HEK293 (cell line): ENCODE measurements around the gene CDH18.
A peak's percentile ranks its signal among the peaks of the same experiment; 100 is the strongest.

Experiments
- CTCF ChIA-PET: fragments of 350-600 bp; formaldehyde crosslinking; extraction: SDS; loops from one replicate; lab custom pipeline; 2021; ENCODE audit warnings: antibody characterized with exemption; lab: Yijun Ruan, JAX
- POLR2A ChIA-PET: fragments of 300-600 bp; formaldehyde crosslinking; extraction: SDS; loops from one replicate; lab custom pipeline; 2020; ENCODE audit warnings: antibody characterized with exemption, inconsistent platforms; lab: Yijun Ruan, JAX
- H3K27ac ChIP-seq: fragments of 200-500 bp; sonication (Bioruptor generic); 2 replicates; pipeline ENCODE4 v1.5.1; 2014; ENCODE audit warnings: low read depth, low read length, control low read depth, inconsistent platforms; ENCODE audit errors: extremely low read depth
- H3K36me3 ChIP-seq, 2 experiments: fragments of 200-500 bp in 1 of 2; sonication (Bioruptor generic) in 1 of 2; 1 replicate in 1 of 2; 2 replicates in 1 of 2; pipeline ENCODE4 v1.5.1; 2014 to 2017; ENCODE audit warnings: inconsistent platforms in 2 of 2, low read length in 2 of 2; ENCODE audit not compliant: control insufficient read depth in 2 of 2, insufficient read depth in 1 of 2
- H3K4me1 ChIP-seq: fragments of 200-500 bp; sonication (Bioruptor generic); 2 replicates; pipeline ENCODE4 v1.5.1; 2014; ENCODE audit warnings: mild to moderate bottlenecking, low read length, inconsistent platforms; ENCODE audit not compliant: control insufficient read depth, insufficient read depth
- H3K4me3 ChIP-seq: 2 replicates; pipeline ENCODE4 v1.5.1; 2011; ENCODE audit warnings: low read depth, mild to moderate bottlenecking, control low read depth, low read length, moderate library complexity
- H3K9me3 ChIP-seq: fragments of 200-500 bp; sonication (Bioruptor generic); 2 replicates; pipeline ENCODE4 v1.5.1; 2014; ENCODE audit warnings: low read depth, low read length, inconsistent platforms; ENCODE audit not compliant: control insufficient read depth, insufficient read depth
- FEZF1 ChIP-seq: fragments of 450-650 bp; formaldehyde crosslinking; IDR thresholded peaks from 2 replicates; pipeline ENCODE4 v1.5.1; 2016; ENCODE audit warnings: missing biosample characterization, missing genetic modification characterization
- ZFP3 ChIP-seq: fragments of 450-650 bp; formaldehyde crosslinking; IDR thresholded peaks from 2 replicates; pipeline ENCODE4 v1.5.1; 2016; ENCODE audit warnings: low read depth, missing biosample characterization, missing genetic modification characterization
- ZFP41 ChIP-seq: fragments of 450-650 bp; formaldehyde crosslinking; IDR thresholded peaks from 2 replicates; pipeline ENCODE4 v1.5.1; 2016; ENCODE audit warnings: missing biosample characterization, missing genetic modification characterization, borderline replicate concordance
- ZNF10 ChIP-seq: fragments of 450-650 bp; formaldehyde crosslinking; IDR thresholded peaks from 2 replicates; pipeline ENCODE4 v1.5.1; 2017; ENCODE audit warnings: missing biosample characterization, missing genetic modification characterization
- ZNF114 ChIP-seq: fragments of 450-650 bp; formaldehyde crosslinking; IDR thresholded peaks from 2 replicates; pipeline ENCODE4 v1.5.0; 2017; ENCODE audit warnings: missing biosample characterization, missing genetic modification characterization
- ZNF16 ChIP-seq: fragments of 450-650 bp; formaldehyde crosslinking; IDR thresholded peaks from 2 replicates; pipeline ENCODE4 v1.5.1; 2016; ENCODE audit warnings: low read depth, missing biosample characterization, missing genetic modification characterization
- ZNF274 ChIP-seq, 2 experiments: fragments of 200-500 bp in 1 of 2; fragments of 450-650 bp in 1 of 2; sonication (Bioruptor generic) in 1 of 2; formaldehyde crosslinking in 1 of 2; IDR thresholded peaks; 2 replicates each; pipeline versions ENCODE4 v1.5.1 to v1.6.1; 2014 to 2016; ENCODE audit warnings: borderline replicate concordance in 1 of 2, inconsistent platforms in 1 of 2, low read length in 1 of 2, missing biosample characterization in 1 of 2, missing genetic modification characterization in 1 of 2
- ZNF335 ChIP-seq: fragments of 450-650 bp; formaldehyde crosslinking; conservative IDR thresholded peaks from 2 replicates; pipeline ENCODE4 v1.5.1; 2016; ENCODE audit warnings: missing biosample characterization, missing genetic modification characterization
- ZNF549 ChIP-seq: fragments of 450-650 bp; IDR thresholded peaks from 2 replicates; pipeline ENCODE4 v1.5.1; 2018; ENCODE audit warnings: missing biosample characterization, missing genetic modification characterization, mild to moderate bottlenecking, inconsistent platforms, moderate library complexity
- ZNF558 ChIP-seq: fragments of 450-650 bp; formaldehyde crosslinking; IDR thresholded peaks from 2 replicates; pipeline ENCODE4 v1.5.1; 2016; ENCODE audit warnings: missing biosample characterization, missing genetic modification characterization
- ZNF560 ChIP-seq: fragments of 450-650 bp; formaldehyde crosslinking; IDR thresholded peaks from 2 replicates; pipeline ENCODE4 v1.5.1; 2017; ENCODE audit warnings: missing biosample characterization, missing genetic modification characterization, borderline replicate concordance
- ZNF600 ChIP-seq: fragments of 450-650 bp; formaldehyde crosslinking; IDR thresholded peaks from 2 replicates; pipeline ENCODE4 v1.5.1; 2016; ENCODE audit warnings: missing biosample characterization, missing genetic modification characterization
- ZNF654 ChIP-seq: fragments of 450-650 bp; formaldehyde crosslinking; IDR thresholded peaks from 2 replicates; pipeline ENCODE4 v1.5.1; 2016; ENCODE audit warnings: low read depth, missing biosample characterization, missing genetic modification characterization
- TF ChIP-seq, protein P1 (sequence below): fragments of 450-650 bp; formaldehyde crosslinking; IDR thresholded peaks from 2 replicates; pipeline ENCODE4 v1.5.1; 2017; ENCODE audit warnings: missing biosample characterization, mild to moderate bottlenecking, missing genetic modification characterization, moderate library complexity
- TF ChIP-seq, protein P2 (sequence below): fragments of 450-650 bp; formaldehyde crosslinking; IDR thresholded peaks from 2 replicates; pipeline ENCODE4 v1.5.1; 2016; ENCODE audit warnings: missing biosample characterization, missing genetic modification characterization
- TF ChIP-seq, protein P3 (sequence below): fragments of 450-650 bp; formaldehyde crosslinking; IDR thresholded peaks from 2 replicates; pipeline ENCODE4 v1.5.1; 2016; ENCODE audit warnings: missing biosample characterization, missing genetic modification characterization
- TF ChIP-seq, protein P4 (sequence below): fragments of 450-650 bp; formaldehyde crosslinking; IDR thresholded peaks from 2 replicates; pipeline ENCODE4 v1.5.1; 2016; ENCODE audit warnings: missing biosample characterization, missing genetic modification characterization

Gene CDH18

DNA sequence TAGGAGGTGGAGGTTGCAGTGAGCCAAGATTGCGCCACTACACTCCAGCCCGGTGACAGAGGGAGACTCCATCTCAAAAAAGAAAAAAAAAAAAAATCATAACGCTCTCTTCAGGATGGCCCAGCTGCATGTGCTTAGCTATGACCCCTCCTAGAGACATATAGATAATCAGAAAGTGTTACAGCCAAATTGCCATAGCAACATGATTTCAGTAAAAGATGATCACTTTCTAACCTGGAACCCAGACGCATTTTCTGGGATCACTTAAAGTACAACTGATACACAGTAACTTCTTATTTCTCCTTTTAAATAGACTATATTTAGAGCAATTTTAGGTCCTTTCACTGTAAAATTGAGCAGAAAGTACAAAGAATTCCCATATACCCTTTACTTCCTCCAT, 372.9 kb downstream of the CDH18 start:
- Histone ChIP-seq H3K4me3 (no peak overlapping the region), H3K4me1 (no peaks in the 10 kb centered on the region), H3K27ac (no peak overlapping the region), H3K36me3 (no peaks in the 10 kb centered on the region), H3K9me3 (no peaks in the 10 kb centered on the region)
- ChIA-PET POLR2A (no interaction called here), CTCF (no interaction called here)
- TF ChIP-seq, protein P1, sequence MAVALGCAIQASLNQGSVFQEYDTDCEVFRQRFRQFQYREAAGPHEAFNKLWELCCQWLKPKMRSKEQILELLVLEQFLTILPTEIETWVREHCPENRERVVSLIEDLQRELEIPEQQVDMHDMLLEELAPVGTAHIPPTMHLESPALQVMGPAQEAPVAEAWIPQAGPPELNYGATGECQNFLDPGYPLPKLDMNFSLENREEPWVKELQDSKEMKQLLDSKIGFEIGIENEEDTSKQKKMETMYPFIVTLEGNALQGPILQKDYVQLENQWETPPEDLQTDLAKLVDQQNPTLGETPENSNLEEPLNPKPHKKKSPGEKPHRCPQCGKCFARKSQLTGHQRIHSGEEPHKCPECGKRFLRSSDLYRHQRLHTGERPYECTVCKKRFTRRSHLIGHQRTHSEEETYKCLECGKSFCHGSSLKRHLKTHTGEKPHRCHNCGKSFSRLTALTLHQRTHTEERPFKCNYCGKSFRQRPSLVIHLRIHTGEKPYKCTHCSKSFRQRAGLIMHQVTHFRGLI (tag by site-specific recombination), result no peak
- TF ChIP-seq ZNF10 (tag by site-specific recombination) (no peak), ZNF560 (no peak), ZNF335 (tag by site-specific recombination) (no peak), ZNF600 (no peak), ZNF16 (tag by site-specific recombination) (no peak), ZFP41 (tag by site-specific recombination) (no peak), ZNF549 (tag by site-specific recombination) (no peak), ZFP3 (no peak), ZNF558 (tag by site-specific recombination) (no peak), ZNF114 (tag by site-specific recombination) (no peak), FEZF1 (tag by site-specific recombination) (no peak)
- TF ChIP-seq, protein P2, sequence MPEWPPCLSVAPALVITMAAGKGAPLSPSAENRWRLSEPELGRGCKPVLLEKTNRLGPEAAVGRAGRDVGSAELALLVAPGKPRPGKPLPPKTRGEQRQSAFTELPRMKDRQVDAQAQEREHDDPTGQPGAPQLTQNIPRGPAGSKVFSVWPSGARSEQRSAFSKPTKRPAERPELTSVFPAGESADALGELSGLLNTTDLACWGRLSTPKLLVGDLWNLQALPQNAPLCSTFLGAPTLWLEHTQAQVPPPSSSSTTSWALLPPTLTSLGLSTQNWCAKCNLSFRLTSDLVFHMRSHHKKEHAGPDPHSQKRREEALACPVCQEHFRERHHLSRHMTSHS, result no peak
- TF ChIP-seq, protein P3, sequence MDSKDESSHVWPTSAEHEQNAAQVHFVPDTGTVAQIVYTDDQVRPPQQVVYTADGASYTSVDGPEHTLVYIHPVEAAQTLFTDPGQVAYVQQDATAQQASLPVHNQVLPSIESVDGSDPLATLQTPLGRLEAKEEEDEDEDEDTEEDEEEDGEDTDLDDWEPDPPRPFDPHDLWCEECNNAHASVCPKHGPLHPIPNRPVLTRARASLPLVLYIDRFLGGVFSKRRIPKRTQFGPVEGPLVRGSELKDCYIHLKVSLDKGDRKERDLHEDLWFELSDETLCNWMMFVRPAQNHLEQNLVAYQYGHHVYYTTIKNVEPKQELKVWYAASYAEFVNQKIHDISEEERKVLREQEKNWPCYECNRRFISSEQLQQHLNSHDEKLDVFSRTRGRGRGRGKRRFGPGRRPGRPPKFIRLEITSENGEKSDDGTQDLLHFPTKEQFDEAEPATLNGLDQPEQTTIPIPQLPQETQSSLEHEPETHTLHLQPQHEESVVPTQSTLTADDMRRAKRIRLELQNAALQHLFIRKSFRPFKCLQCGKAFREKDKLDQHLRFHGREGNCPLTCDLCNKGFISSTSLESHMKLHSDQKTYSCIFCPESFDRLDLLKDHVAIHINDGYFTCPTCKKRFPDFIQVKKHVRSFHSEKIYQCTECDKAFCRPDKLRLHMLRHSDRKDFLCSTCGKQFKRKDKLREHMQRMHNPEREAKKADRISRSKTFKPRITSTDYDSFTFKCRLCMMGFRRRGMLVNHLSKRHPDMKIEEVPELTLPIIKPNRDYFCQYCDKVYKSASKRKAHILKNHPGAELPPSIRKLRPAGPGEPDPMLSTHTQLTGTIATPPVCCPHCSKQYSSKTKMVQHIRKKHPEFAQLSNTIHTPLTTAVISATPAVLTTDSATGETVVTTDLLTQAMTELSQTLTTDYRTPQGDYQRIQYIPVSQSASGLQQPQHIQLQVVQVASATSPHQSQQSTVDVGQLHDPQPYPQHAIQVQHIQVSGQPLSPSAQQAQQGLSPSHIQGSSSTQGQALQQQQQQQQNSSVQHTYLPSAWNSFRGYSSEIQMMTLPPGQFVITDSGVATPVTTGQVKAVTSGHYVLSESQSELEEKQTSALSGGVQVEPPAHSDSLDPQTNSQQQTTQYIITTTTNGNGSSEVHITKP (tag by site-specific recombination), result no peak
- TF ChIP-seq, protein P4, sequence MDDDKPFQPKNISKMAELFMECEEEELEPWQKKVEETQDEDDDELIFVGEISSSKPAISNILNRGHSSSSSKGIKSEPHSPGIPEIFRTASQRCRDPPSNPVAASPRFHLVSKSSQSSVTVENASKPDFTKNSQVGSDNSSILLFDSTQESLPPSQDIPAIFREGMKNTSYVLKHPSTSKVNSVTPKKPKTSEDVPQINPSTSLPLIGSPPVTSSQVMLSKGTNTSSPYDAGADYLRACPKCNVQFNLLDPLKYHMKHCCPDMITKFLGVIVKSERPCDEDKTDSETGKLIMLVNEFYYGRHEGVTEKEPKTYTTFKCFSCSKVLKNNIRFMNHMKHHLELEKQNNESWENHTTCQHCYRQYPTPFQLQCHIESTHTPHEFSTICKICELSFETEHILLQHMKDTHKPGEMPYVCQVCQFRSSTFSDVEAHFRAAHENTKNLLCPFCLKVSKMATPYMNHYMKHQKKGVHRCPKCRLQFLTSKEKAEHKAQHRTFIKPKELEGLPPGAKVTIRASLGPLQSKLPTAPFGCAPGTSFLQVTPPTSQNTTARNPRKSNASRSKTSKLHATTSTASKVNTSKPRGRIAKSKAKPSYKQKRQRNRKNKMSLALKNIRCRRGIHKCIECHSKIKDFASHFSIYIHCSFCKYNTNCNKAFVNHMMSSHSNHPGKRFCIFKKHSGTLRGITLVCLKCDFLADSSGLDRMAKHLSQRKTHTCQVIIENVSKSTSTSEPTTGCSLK (tag by site-specific recombination), result no peak

DNA sequence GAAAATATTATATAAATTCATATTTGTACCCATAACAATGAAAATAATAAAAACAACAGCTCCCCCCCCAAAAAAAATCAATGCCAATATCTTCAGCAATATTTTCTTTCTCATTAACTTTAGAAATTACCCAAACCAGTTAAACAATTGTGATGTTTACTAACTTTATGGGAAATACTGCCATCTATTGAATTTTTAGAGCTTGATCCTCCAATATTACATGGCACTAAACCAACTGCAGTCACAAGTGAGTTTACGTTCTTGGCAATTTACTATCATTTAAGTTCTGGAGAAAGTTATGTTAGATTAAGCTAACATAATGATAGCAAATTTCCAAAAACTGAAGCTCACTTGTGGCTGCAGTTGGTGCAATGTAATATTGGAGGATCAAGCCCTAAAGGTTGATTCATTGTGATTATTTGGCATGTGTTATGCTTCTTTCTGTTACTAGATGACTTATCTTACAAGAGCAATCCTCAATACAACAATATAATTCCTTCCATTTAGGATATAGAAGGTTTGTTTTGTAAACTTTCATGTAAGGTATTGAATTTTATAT, 379.5 kb downstream of the CDH18 start:
- Histone ChIP-seq H3K4me1 (no peaks in the 10 kb centered on the region), H3K9me3 (no peaks in the 10 kb centered on the region), H3K36me3 (no peaks in the 10 kb centered on the region), H3K27ac (no peak overlapping the region), H3K4me3 (no peak overlapping the region)
- POLR2A ChIA-PET, result no interaction called here
- CTCF ChIA-PET, result interaction anchor here (0.6 to 2.2 kb wide), 4 partner anchors 11 to 1142 kb away, joined by 3 to 8 read pairs (median 4); no protein-coding TSS in a partner anchor
- TF ChIP-seq ZNF654, result peak; percentile 8; the same call in 1 of the 2 replicates
- no peak for TF ChIP-seq ZNF274 (IDR thresholded peaks at IDR 0.05; ENCODE audit: low read length)
- TF ChIP-seq ZNF274 (tag by site-specific recombination; IDR thresholded peaks at IDR 0.05; ENCODE audit: borderline replicate concordance), result no peak
- TF ChIP-seq, all 188 proteins: peak for 1
